Measurements from ENCODE around the gene SENP5.
A peak's percentile ranks its signal among the peaks of the same experiment; 100 is the strongest.

GRCh38 chr3:196867507-196868296, at the start of gene SENP5:
- TF ChIP-seq CTCF (IDR thresholded peaks at IDR 0.05) (peak; percentile 7), EZH2phosphoT487 (IDR thresholded peaks at IDR 0.05) (no peak)
